Stimulated activated CD4-positive, alpha-beta T cell treated with anti-CD3 and anti-CD28 coated beads, TNF-alpha, amount 100 ng/mL, for 1 hour (primary cell): ENCODE measurements around the gene LRPAP1.

Experiments used
- DNase-seq, 3 donors: peaks; one replicate each; pipeline ENCODE4 v3.0.0-alpha.2; 2020; ENCODE audit warnings: low read depth in 3 of 3, low spot score in 1 of 3

Gene LRPAP1

DNA sequence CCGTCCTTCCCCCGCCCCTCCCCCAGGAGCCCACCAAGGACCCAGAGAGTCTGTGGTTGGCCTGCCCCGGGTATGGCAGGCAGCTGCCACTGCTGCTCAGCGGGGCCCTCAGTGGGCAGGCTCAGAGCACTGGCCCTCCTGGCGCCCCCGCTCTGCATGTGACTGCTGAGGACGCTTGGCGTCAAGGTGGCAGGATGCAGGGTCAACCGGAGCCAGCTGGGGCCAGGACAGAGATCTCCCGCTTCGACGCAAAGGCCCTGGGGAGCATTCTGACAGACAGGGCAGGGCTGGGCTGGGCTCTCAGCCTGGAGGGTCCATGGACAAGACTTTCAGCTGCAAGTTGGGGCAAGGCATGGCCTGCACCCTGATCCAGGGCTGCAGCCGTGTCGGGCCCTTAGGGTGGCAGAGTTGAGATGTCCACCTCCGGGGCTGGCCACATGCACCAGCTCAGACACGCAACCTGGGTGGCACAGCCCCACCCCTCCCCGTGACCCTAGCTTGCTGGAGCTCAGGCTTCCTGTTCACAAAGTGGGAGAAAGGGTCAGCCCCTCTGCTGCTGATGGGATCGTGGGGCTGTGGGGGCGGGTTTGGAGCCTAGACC lies 30.3 kb downstream of the LRPAP1 start:
- DNase-seq, result no peak

DNA sequence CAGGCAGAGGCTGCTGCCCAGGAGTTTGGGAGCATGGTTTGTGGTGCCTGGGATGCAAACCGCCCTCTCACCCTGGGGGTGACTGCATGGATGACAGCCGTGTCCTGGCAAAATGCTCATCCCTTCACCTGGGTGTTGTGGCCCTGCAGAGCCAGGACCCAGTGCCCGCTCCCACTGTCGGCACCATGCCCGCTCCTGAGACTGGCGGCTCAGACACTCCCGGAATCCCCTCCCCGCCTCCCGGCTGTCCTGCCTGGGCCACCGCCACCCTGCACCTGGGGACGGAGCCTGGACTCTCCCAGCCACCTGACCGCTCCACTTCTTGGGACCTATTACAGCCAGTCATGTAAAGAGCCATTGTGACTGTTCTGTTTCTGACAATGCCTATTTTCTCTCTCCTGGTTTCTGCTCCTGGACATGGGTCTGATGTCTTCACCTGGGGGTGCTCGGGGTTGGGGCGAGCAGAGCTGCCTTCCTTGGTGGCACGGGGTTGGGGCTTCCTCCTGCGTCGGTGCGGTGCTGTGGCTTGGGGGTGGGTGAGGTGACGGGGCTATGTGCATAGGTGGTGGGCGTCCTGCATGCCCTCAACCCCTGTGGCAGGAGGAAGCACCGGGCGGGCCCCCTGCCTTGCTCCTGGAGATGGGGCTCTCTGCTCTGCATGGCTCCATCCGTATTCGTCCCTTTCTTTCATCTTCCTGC lies 30.9 kb downstream of the LRPAP1 start:
- no peak for DNase-seq

DNA sequence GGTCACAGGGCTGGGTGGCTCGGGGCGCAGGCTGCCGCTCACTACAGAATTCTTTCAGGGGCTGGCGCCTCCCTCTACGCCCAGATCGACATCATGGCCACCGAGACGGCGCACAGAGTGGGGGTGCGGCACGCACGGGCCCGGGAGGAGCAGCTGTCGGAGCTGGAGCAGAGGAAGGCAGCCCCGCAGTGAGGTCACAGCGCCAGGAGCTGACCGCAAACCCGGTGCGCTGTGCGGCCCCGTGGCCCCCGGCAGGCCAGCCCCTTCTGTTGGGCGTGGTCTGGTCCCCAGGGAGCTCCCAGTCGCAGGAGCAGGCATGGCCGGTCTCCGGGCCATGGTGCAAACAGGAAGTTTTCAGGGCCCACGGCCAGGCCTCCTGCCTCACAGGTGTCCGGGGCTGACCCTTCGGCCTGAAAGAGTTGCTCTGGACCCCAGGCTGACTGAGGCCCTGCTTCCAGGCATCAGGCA lies 31.6 kb downstream of the LRPAP1 start:
- DNase-seq, result no peak

DNA sequence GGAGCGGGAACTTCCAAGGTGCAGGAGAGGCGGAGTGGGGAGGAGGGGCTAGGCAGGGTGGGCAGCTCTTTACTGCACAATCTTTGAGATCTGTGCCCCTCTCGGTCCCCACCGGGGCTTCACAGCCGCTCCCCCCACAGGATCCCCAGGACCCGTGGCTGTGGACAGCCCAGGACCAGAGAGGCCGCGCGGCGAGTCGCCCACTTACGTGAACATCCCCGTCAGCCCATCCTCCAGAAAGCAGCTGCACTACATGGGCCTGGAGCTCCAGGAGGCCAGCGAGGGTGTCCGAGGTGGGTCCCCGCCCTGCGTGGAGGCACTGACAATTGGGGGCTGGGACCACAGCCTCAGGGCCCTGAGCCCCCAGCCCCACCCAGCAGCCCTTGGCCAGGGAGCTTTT lies 32.1 kb downstream of the LRPAP1 start:
- DNase-seq, result no peak

DNA sequence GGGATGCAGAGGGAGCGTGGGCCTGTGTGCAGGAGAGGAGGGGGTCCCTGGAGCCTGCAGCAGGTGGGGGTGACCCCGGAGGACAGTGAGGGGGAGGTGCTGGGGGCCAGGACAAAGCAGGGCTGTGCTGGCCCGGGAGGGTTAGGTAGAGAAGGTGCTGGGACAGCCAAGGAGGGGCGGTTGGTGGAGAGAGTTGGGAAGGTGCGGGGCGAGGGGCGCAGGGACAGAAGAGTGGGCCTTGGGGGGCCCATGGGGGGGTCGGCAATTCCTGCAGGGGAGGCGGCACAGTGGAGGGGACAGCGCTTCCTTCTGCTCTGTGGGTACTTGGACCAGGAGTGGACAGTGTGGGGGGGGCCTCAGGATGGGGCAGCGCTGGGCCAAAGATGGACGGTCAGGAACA lies 32.5 kb downstream of the LRPAP1 start:
- DNase-seq, result no peak

DNA sequence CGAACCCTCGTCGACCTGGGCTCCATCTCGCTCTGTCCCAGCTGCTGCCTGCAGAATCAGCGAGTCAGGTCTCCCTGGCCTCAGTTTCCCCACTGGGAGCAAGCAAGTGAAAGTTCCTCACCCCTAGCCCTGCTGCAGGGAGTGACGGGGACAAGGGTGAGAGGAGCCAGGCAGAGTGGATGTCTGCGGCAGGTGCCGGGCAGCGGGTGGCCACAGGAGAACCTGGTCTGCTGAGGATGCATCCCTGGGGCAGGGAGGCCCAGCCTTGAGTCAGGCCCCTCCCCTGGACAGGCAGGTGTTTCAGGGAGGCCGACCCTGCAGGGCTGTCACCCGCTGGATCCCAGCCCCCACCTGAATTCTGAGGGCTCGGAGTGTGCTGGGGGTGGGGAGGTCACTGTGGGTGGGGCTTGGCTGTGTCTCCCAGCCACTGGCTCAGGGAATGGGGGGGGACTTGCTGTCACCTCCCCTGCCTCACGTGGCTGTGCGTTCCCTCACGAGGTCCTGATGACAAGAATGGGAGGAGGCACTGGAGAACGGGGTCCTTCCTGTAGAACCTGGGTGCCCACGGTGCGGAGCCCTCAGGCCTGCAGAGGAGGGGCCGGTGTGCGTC lies 33.2 kb downstream of the LRPAP1 start:
- no peak for DNase-seq

DNA sequence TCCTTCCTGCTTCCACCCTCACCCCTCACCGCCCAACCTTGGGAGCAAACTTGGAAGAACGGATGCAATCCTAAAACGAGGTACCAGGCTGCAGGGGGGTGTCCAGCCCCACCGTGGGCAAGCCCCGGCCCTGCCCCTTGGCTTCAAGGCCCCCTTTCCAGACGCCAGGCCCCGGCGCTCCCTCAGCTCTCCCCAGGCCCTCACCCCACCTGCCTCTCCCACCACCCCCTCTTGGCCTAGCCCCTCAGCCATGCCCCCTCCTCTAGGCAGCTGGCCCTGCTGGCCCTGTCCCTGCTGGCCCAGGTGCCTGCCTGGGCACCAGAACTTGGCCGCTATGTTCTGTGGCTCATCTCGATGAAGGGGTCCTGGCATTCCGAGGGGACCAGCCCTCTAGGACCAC lies 33.8 kb downstream of the LRPAP1 start:
- no peak for DNase-seq

DNA sequence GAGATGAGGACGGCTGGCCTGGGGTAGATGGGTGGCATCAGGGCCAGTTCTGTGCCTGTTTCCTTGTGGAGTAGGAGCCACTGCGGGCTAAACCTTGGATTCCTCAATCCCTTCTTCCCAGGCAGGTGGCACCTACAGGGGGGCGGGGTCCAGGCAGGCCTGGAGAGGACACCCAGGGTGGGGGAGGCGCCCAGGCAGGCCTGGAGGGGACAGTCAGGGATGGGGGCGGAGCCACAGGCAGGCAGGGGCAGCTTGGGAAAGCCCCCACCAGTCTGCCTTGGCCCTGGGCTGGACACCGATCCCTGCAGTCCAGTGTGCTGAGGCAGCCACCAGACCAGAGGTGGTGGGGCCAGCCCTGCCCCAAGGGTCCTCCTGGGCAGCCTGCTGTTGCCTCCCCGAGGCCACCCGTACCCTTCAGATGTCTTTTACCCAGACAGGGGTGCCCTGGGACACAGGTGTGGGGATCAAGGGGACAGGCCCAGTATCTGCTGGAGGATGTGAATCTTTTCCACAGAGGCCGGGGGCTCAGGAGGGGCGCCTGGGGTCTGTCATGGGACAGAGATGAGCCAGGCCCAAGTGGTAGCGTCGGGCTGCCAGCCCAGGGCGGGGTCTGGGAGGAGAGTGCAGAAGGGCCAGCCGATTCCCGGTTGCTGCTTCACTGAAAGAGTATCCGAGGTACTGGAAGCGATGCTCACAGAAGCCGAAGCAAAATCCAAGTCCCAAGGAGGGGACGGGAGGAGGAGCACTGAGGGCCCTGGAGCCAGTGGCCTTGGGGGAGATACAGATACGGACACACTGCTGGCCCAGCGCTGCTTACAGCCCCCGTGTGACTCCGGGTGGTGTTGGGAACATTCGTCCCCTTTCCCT lies 34.5 kb downstream of the LRPAP1 start:
- DNase-seq, result no peak

DNA sequence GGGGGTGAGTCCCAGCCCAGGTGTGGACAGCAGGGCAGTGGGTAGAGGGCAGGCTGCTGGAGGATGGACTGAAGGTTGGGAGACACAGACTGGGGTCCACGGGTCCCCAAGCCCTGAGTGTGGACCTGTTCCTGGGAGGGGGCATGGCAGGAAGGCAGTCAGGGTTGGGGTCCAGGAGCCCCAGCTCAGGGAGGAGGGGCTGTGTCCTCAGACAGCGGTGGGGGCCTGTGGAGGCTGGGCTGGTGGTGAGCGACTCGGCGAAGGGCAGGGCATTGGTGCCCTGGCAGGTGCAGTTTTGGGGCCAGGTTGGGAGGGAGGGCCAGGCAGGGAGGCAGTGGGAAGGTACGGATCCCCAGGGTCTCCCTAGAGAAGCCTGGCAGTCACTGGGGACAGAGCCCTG lies 35.1 kb downstream of the LRPAP1 start:
- no peak for DNase-seq

DNA sequence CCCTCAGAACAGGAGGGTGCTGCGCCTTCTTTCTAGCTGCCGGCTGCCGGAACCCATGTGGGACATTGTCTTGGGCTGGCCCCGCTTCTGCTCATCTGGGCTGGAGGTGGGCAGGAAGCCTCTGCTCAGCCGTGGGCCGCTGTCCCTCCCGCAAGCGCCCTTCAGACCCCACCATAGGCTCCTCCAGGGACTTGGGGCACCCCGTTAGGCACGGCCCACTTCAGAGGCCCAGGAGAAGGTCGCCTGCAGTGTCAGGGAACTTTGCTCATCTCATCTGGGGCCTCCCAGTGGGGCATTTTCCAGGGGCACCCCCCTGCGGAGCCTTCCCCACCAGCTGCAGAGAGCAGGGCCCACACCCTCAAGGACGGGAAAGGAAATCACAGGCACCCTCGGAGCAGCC lies 36.2 kb downstream of the LRPAP1 start:
- DNase-seq, result no peak

DNA sequence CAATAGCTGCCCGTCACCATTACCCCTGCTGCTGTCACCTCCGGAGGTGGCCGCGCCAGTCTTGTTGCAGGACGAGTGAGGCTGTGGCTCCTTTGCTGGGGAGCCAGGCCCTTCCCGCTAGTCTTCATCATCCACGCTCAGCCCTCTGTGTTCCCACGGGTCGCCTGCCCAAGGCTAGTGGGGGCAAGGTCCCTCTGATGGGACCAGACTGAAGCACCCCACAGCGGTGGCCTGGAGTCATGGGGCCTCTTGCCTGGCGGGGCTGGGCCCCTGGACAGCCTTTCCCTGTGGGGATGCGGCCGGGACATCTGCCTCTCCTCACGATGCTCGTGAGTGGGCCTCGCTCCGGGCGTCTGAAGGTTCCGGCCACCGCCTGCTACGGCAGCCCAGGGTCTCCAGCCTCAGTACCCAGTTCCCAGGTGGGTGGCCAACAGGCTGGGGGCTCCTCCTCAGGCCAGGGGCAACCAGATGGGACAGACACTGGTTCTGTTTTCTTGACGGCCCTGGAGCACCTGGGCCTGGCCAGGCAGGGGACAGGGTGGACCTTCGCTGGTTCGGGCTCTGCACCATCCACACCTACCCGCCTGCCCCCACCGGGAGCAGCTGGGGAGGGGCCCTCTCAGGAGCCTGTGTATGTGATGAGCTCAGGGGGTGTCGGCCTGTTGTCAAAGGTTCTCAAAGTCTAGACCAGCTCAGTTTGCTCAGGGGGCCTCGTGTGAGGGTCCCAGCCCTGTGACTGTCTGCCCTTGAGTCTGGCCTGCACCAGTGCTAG lies 36.8 kb downstream of the LRPAP1 start:
- DNase-seq, result no peak

DNA sequence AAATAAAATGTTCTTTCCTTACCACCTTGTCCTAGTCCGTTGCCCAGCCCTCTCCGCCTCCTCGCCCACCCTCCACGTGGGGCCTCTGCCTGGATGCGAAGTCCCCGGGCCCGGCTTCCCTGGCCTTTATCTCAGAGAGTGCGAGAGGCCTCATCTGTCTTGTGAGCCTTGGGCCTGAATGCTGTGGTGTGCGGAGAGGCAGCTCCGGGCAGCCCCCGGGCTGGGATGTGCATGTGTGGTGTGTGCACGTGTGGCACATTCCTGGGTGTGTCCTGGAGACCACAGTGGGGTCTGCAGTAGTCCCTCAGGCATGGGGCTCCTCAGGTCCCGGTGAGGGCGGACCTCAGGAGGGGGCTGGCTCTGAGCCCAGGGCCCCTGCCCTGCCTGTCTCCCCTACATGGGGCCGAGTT lies 37.8 kb downstream of the LRPAP1 start:
- no peak for DNase-seq

DNA sequence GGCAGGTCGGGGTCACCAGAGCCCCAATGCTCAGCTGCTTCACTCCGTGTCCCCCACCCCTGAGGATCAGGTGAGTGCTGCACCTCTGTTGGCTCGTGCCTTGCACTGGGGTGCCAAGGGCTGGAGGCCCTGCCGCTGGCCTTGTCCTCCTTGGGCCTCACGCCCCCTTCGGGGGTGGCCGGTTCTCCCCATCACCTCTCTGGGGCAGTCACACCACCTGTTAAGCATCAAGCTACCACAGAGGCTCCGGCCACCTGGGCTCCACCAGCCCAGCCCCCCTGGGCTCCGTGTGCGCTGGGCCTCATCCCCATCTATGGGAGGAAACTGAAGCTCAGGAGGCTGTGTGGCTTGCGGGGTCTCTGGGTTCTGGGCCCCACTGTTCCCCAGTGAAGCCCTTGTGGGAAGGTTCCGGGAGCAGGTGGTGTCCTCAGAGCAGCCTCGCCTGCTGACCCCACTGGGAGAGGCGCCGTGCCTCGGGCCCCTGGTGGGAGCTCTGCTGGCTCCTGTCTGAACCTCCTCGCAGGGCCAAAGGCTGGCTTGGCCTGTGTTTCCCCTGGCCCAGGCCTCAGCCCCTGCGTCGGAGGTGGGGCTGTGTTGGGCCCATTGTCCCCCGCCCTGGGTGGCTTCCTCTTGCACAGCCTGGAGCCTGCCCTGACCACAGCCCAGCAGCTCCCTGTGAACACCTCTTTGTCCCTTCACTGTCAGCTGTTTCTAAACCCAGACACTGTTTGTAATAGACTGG lies 38.3 kb downstream of the LRPAP1 start:
- no peak for DNase-seq

DNA sequence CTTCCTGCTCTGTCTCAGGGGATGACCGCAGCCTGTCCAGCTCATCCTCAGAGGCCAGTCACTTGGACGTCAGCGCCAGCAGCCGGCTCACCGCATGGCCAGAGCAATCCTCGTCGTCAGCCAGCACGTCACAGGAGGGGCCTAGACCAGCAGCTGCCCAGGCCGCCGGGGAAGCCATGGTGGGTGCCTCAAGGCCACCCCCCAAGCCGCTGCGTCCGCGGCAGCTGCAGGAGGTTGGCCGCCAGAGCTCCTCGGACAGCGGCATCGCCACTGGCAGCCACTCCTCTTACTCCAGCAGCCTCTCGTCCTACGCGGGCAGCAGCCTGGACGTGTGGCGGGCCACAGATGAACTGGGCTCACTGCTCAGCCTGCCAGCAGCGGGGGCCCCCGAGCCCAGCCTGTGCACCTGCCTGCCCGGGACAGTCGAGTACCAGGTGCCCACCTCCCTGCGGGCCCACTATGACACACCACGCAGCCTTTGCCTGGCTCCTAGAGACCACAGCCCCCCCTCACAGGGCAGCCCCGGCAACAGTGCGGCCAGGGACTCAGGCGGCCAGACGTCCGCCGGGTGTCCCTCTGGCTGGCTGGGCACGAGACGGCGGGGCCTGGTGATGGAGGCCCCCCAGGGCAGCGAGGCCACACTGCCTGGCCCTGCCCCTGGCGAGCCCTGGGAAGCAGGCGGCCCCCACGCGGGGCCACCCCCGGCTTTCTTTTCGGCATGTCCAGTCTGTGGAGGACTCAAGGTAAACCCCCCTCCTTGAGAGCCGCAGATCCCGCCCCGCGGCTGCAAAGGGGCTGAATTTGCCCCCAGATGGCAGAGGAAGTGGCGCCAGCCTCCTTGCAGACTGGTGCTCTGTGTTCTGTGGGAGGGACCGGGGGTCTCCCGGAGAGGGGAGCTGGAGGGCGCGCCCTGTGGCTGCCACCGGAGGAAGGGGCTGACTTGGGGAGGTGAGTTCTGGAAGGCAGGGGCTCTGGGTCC lies 39.2 kb downstream of the LRPAP1 start:
- DNase-seq, result no peak

DNA sequence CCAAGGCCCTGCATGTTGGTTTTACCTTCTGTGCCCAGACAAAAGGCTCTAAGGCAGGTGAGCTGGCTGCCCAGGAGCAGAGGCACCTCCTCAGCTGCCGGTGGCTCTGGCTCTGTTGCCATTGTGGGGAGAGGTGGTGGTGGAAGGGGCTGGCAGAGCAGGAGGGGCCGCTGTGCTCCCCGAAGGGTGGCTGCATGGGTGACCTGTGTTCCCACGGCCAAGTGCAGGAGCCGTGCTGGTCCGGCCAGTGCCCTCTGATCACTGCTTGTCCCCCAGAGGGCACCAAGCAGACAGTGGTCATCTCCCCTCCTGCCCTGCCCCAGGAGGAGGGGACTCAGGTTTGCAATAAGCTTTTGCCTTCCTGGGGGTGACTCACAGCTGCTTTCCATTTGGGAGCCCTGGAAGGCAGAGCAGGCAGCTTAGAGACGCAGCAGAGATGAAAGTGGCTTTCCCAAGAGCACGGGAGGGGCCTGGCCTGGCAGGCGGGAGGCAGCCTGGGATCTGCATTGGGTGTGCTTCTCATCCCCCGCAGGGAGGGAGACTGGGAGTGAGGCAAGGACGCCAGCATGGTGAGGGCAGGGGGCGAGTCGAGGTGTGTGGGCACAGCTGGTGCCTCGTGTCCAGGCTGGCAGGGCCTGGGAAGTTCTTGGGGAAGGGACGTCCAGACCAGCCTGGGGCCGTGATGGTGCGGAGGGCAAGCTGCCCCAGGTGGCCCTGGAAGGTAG lies 40.4 kb downstream of the LRPAP1 start:
- no peak for DNase-seq

DNA sequence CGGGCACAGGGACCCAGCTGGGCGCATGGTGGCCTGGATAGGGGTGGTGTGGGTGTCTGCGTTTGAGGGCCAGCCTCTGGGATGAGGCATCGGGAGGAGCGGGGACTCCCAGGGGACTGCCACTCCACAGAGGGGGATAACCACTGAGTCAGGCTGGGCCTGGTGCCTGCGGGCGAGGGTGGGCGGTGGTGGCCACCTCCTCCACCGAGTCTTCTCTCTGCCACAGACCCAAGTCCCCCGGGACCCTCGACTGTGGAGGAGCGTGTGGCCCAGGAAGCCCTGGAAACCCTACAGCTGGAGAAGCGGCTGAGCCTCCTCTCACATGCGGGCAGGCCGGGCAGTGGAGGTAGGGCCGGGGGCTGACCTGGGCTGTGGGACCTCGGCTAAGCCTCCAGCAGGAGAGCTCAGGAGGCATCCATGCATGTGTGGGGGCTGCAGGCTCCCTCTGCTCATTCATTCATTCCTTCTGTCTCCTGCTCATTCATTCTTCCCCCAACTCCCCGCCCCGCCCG lies 42.7 kb downstream of the LRPAP1 start:
- DNase-seq, result no peak

DNA sequence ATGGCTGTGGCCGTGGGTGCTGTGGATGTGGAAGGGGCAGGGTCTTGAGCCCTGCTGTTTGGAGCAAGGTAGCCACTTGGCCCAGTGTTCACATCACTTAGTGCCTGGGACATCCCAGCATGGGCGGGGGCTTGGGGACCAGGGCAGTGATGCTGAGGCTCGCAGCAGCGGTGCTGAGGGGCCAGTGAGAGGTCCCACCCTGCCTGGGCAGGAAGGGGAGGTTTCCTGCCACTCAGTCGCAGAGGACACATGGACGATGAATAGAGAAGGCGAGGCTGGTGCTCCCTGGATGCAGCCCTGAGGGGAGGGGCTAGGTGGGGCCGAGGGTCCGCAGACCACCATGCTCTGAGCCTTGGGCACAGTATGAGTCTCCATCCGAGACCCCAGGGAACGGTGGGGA lies 43.4 kb downstream of the LRPAP1 start:
- no peak for DNase-seq

DNA sequence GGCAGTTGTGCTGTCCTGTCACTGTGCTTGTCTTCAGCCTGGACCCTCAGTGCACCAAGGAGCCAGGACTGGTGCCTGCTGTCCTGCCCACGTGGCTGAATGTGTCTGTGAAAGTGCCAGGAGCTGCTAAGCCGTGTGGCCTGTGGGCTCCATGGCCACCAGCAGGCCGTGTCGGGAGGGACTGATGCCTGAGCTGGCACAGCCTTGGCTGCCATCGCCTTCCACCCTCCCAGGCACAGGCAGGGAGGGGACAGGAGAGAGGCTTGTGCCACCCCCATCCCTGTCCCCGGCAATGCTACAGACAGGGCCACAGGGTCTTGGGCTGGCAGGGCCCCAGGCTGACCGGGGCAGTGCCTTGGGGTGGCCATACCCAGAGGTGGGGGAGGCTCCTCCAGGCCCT lies 44.4 kb downstream of the LRPAP1 start:
- no peak for DNase-seq
